GM19025 (cell line): Measurements from ENCODE around the gene PRKN.
"Not testable (repeated sequence)": the region's sequence is repeated elsewhere in the genome, so short reads cannot be mapped to it uniquely, and the experiment has no call there.

Experiments used
- ATAC-seq: cut with Tn5 transposase; IDR thresholded peaks from one replicate; pipeline ENCODE4 v1.9.1; 2021; ENCODE audit warnings: mild to moderate bottlenecking, low read depth, moderate library complexity; ENCODE audit not compliant: unreplicated experiment

The PRKN gene

GRCh38 chr6:162546905-162547304 is 180.7 kb downstream of the PRKN start:
- no peak for ATAC-seq

- no peak for ATAC-seq
Measured at GRCh38 chr6:162543221-162543620, 184.3 kb downstream of the PRKN start.

- ATAC-seq: no peak
Measured at GRCh38 chr6:162541019-162541601, 186.5 kb downstream of the PRKN start.

- ATAC-seq: no peak
Measured at GRCh38 chr6:162539321-162539720, 188.2 kb downstream of the PRKN start.

GRCh38 chr6:162538643-162539064 is 188.9 kb downstream of the PRKN start:
- ATAC-seq: no peak

GRCh38 chr6:162533009-162533400 is 194.6 kb downstream of the PRKN start:
- ATAC-seq: no peak

GRCh38 chr6:162532283-162533008 is 195.1 kb downstream of the PRKN start:
- no peak for ATAC-seq

GRCh38 chr6:162531391-162531790 is 196.2 kb downstream of the PRKN start:
- ATAC-seq: not testable (repeated sequence)

- no peak for ATAC-seq
Measured at GRCh38 chr6:162528538-162528937, 199.0 kb downstream of the PRKN start.

GRCh38 chr6:162526960-162527359 is 200.6 kb downstream of the PRKN start:
- no peak for ATAC-seq

- ATAC-seq: no peak
Measured at GRCh38 chr6:162525181-162525580, 202.4 kb downstream of the PRKN start.

GRCh38 chr6:162512744-162513143 is 214.8 kb downstream of the PRKN start:
- no peak for ATAC-seq

- no peak for ATAC-seq
Measured at GRCh38 chr6:162497389-162497788, 230.2 kb downstream of the PRKN start.

GRCh38 chr6:162493917-162494316 is 233.6 kb downstream of the PRKN start:
- ATAC-seq: no peak

- ATAC-seq: no peak
Measured at GRCh38 chr6:162491637-162492036, 235.9 kb downstream of the PRKN start.

GRCh38 chr6:162489101-162489976 is 238.2 kb downstream of the PRKN start:
- ATAC-seq: no peak

GRCh38 chr6:162488444-162488843 is 239.1 kb downstream of the PRKN start:
- no peak for ATAC-seq

- ATAC-seq: no peak
Measured at GRCh38 chr6:162485464-162485863, 242.1 kb downstream of the PRKN start.

- ATAC-seq: no peak
Measured at GRCh38 chr6:162481938-162482337, 245.6 kb downstream of the PRKN start.

- no peak for ATAC-seq
Measured at GRCh38 chr6:162481320-162481719, 246.2 kb downstream of the PRKN start.

GRCh38 chr6:162478192-162478671 is 249.3 kb downstream of the PRKN start:
- no peak for ATAC-seq
